Mucosa of descending colon (tissue), 3 donors: ENCODE measurements around the gene RNF14. TPM values are rescaled to one million over a fixed set of nuclear protein-coding genes. Genes with fewer than 3 reads are reported as not detected.

Source experiments
- ATAC-seq: fragments of 200-7000 bp; cut with Tn5 transposase; one replicate; pipeline ENCODE4 v1.9.1; 2020; ENCODE audit warnings: mild to moderate bottlenecking, moderate library complexity
- DNase-seq, 3 donors: peaks; one replicate each; pipeline ENCODE4 v3.0.0-alpha.2; 2020
- H3K36me3 ChIP-seq: fragments of 200-600 bp; one replicate; pipeline ENCODE4 v1.8.0; 2021; ENCODE audit warnings: low read depth, mild to moderate bottlenecking
- H3K4me1 ChIP-seq: fragments of 200-600 bp; one replicate; pipeline ENCODE4 v1.8.0; 2021; ENCODE audit warnings: low read depth, mild to moderate bottlenecking
- H3K4me3 ChIP-seq: fragments of 200-600 bp; one replicate; pipeline ENCODE4 v1.8.0; 2021; ENCODE audit warnings: mild to moderate bottlenecking
- H3K9me3 ChIP-seq: fragments of 200-600 bp; one replicate; pipeline ENCODE4 v1.8.0; 2021; ENCODE audit warnings: mild to moderate bottlenecking
- CTCF ChIP-seq: fragments of 200-600 bp; IDR thresholded peaks from one replicate; pipeline ENCODE4 v1.8.0; 2022; ENCODE audit warnings: antibody characterized with exemption, mild to moderate bottlenecking
- intact Hi-C, 2 donors: fragments of 100-400 bp; cut with DNase I in 1 of 2; cut with micrococcal nuclease in 1 of 2; formaldehyde crosslinking; loops; one replicate each; pipeline versions ENCODE4 v1.11.0 to v1.11.1; 2022; cut with DNase I, micrococcal nuclease
- total RNA-seq, 3 donors: library from RNA; stranded (reverse); fragmentation: NEBNext Ultra II Directional in 2 of 3; extraction: Animal tissue kit (Norgen Biotek cat#: 25700) in 2 of 3; gene quantifications; one replicate each; pipeline versions ENCODE4 v1.2.1 to v1.2.4, GENCODE V29; 2021 to 2023
- donor health status: DM: no; HTN: no; CAD: no; lungs with moderate emphysema.
- donor health status: DM: no; HTN: no; CAD: no.
- donor health status: DM: no; HTN: yes; CAD: no.

Gene RNF14
- total RNA-seq, 3 donors from 2014 or later: 63.5 to 69.1 (median 67.9) TPM

GRCh38 chr5:141934099-141934844, 34.6 kb upstream of the RNF14 start:
- H3K4me1 ChIP-seq: no peaks in the 10 kb centered on the region
- H3K9me3 ChIP-seq: no peaks in the 10 kb centered on the region
- H3K36me3 ChIP-seq: no peaks in the 10 kb centered on the region
- no peak for TF ChIP-seq CTCF
- ATAC-seq (peak; percentile 76), DNase-seq (peak; percentile 60 to 64 (median 61))
- no peak overlapping the region for H3K4me3 ChIP-seq
- intact Hi-C loops: no loop called here

- TF ChIP-seq CTCF: no peak
- Histone ChIP-seq H3K4me1 (no peaks in the 10 kb centered on the region), H3K36me3 (no peaks in the 10 kb centered on the region), H3K4me3 (no peak overlapping the region), H3K9me3 (no peaks in the 10 kb centered on the region)
- no peak for DNase-seq
- intact Hi-C loops: no loop called here
- ATAC-seq: no peak
Observed at GRCh38 chr5:141935538-141935937, 33.4 kb upstream of the RNF14 start.

- intact Hi-C loops: no loop called here
- Histone ChIP-seq H3K4me1 (no peaks in the 10 kb centered on the region), H3K4me3 (no peak overlapping the region), H3K9me3 (no peaks in the 10 kb centered on the region), H3K36me3 (no peaks in the 10 kb centered on the region)
- ATAC-seq (peak; percentile 49), DNase-seq (no peak)
- TF ChIP-seq CTCF: no peak
Observed at GRCh38 chr5:141940695-141941271, 28.1 kb upstream of the RNF14 start.

GRCh38 chr5:141941307-141941706, 27.6 kb upstream of the RNF14 start:
- Histone ChIP-seq H3K9me3 (no peaks in the 10 kb centered on the region), H3K4me1 (no peaks in the 10 kb centered on the region), H3K4me3 (no peak overlapping the region), H3K36me3 (no peaks in the 10 kb centered on the region)
- intact Hi-C loops: no loop called here
- peak; percentile 9 for ATAC-seq
- no peak for DNase-seq
- TF ChIP-seq CTCF: no peak

- ATAC-seq: no peak
- Histone ChIP-seq H3K9me3 (no peaks in the 10 kb centered on the region), H3K4me3 (no peak overlapping the region), H3K4me1 (no peaks in the 10 kb centered on the region), H3K36me3 (no peaks in the 10 kb centered on the region)
- intact Hi-C loops: no loop called here
- DNase-seq: no peak
- no peak for TF ChIP-seq CTCF
Observed at GRCh38 chr5:141941779-141942178, 27.1 kb upstream of the RNF14 start.
